Left renal cortex interstitium (tissue), 4 donors: ENCODE results near the gene GLTP. TPM values are rescaled to one million over a fixed set of nuclear protein-coding genes. Genes with fewer than 3 reads are reported as not detected.

Experiments used
- DNase-seq, 4 donors: peaks; one replicate each; pipeline ENCODE4 v3.0.0-alpha.2; 2013; ENCODE audit warnings: low read depth in 4 of 4, low spot score in 2 of 4, missing footprints in 1 of 4
- polyA plus RNA-seq, 4 donors: library from polyadenylated mRNA; unstranded; fragments of 120-200 nt; gene quantifications; one replicate each; pipeline ENCODE4 v1.2.1, GENCODE V29; 2013; ENCODE audit not compliant: insufficient read length in 4 of 4

The GLTP gene
- polyA plus RNA-seq, 4 donors: 34.2 to 41.7 (median 35.9) TPM

DNA sequence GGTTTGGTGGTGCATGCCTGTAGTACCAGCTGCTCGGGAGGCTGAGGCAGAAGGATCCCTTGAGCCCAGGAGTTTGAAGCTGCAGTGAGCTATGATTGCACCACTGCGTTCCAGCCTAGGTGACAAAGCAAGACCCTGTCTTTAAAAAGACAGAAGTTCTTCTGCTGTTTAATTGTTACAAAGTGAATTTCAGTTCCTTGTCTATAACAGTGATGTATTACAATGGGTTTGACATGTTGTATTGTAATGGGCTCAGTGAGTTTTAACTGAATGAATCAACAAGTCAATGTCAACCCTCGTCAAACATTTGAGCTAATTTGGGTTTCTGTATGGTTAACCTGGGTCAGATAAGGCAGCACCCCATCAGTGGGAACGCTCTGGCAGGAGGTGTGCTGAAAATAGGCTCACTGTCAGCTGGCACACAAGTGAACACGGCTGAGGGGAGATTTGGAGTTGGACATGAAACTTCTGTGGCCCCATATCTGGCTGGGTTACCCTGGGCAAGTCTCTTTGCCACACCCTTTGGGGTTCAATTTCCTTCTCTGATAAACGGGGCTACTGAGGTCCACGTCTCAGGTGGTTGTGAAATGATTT is 33.1 kb downstream of the GLTP start:
- no peak for DNase-seq

DNA sequence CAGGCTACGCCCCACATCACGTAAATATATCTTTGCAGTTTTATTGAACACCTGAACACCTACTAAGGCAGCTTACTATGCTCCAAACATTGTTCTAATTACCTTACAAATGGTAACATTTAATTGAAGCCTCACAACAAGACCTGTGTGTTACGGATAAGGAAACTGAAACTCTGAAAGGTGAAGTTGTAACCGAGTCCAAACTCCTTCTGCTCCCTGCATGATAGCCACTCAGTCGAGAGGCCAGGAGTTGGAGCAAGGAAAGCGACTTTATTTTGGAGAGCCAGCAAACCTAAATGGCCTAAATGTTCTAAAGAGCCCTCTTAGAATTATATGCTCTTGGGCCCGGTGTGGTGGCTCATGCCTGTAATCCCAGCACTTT is 34.5 kb downstream of the GLTP start:
- no peak for DNase-seq

- peak in 1 of 4 donors; percentile 65 for DNase-seq
Observed at GRCh38 chr12:109844983-109845823, 35.1 kb downstream of the GLTP start.

- no peak for DNase-seq
Observed at GRCh38 chr12:109844091-109844490, 36.2 kb downstream of the GLTP start.

- no peak for DNase-seq
Observed at GRCh38 chr12:109842021-109842420, 38.3 kb downstream of the GLTP start.

GRCh38 chr12:109841356-109841755 is 39.0 kb downstream of the GLTP start:
- no peak for DNase-seq

DNA sequence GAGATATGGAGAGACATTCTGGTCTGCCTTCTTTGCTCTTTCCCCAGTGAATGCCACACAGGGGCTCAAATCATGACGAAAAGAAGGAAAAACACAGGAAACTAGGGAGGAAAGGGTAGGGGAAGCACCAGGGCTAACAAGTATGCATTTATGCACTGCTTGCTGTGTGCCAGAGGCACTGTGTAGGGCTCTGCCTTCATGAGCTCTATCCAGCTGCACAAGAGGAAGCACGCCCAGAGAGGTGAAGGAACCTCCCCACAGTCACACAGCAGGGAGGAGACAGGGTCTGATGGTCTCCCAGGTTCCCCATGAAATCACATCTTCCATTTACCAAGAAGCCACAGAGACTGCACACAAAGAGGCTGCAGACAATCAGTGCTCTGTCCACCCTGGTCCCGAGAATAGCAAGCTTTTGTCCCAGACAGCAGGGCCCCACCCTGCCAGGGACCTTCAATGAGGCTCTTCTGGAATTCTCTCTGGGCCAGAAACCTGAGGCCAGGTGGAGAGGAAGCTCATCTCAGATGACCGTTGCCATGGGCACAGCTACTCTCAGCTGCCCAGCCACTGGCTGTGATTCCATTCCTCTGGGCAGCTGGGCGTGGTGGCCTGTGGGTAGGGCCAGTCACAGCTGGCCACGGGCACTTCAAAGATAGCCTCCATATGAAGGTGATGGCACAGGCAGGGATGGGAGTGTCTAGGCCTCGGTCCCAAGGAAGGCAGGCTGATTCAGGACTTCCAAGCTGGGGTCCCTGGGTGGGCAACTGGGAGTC is 39.9 kb downstream of the GLTP start:
- no peak for DNase-seq

DNA sequence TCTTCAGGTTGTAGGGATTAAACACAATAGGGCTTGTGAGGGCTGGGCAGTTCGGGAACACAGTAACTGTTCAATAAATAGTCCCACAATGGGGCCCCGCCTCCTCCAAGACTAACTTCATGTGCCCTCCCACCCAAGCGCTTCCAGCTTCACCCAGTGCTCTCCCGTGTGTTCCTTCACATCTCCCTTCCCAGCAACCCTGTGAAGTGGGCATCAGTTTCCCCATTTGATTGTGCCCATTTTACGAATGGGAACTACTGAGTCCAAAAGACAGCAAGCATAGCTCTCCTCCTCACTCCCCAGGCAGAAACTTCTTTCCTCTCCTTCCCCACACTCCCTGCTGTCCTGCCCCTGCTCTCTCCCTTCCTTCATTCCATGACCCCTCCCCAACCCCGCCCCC is 40.9 kb downstream of the GLTP start:
- no peak for DNase-seq

DNA sequence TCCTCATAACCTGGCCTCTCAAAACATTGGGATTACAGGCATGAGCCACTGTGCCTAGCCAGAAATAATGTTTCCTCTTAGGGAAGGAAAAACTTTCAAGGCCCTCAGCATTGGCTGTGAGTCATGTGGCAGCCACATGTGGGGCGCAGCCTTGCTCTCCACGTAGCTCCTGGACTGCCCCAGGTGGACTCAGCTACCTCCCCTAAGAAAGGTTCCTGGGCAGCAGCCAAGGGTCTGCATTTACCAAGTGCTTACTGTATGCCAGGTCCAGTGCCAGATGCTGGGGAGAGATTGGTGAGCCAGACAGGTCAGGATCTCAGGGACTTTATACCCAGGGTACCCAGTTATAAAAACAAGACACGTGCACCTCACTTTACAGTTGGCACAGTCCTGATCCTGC is 43.4 kb downstream of the GLTP start:
- no peak for DNase-seq

DNA sequence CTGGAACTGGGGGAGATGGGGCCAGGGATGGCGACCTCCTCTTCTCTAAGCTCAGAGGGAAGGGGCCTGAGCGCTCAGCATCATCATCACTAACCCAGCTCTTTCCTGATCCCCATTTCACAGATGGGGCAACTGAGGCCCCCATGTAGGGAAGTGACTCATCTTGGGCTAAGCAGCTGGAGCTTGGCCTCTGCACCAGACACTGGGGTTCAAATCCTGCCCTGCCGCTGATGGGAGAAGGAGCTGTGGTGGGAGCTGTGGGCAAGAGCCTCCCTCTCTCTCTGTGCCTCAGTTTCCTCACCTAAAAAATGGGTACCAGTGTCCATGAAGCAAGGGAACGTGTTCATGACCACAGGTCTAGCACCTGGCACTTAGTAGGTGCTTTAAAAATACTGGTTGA is 44.5 kb downstream of the GLTP start:
- DNase-seq: no peak

DNA sequence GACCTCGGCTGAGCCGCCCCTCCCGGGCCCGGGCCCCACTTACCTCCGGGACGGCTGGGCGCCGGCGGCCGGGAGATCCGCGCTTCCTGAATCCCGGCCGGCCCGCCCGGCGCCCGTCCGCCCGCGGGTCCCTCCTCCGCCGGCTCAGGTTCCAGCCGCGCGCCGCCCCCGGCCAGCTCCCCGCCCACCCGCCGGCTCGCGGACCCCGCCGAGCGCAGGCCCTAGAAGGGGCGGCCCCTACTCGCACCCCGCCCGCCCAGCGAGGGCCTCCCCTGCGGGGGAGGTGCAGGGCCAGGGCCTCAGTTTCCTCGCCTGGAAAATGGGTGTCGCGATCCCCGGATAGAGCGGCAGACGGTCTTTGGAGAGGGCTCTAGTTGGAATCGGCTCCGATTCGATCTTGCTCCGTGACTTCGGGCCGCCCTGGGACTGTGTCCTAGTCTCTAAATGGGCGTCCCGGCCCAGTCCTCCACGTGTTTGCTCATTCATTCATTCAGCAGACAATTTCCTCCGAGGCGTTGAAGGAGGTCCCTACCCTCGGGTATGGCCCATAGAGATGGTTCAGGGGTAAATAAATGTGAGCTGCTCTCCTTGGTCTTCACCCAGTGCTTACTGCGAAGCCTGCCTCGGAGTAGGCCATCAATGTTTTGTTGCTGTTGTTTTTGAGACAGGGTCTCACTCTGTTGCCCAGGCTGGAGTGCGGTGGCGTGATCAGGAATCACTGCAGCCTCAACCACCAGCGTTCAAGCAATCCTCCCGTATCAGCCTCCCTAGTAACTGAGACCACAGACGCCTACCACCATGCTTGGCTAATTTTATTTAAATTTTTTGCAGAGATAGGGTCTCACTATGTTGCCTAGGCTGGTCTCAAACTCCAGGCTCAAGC is 46.8 kb downstream of the GLTP start, which contains the start of gene TRPV4:
Gene TRPV4 (minus strand): TSS at position 92 of the 883 bp plus-strand sequence. CDS start 18,602 bp downstream, outside the sequence.
- DNase-seq: peak in 1 of 4 donors; percentile 34

GRCh38 chr12:109832541-109833306 is 47.6 kb downstream of the GLTP start:
- DNase-seq: no peak

DNA sequence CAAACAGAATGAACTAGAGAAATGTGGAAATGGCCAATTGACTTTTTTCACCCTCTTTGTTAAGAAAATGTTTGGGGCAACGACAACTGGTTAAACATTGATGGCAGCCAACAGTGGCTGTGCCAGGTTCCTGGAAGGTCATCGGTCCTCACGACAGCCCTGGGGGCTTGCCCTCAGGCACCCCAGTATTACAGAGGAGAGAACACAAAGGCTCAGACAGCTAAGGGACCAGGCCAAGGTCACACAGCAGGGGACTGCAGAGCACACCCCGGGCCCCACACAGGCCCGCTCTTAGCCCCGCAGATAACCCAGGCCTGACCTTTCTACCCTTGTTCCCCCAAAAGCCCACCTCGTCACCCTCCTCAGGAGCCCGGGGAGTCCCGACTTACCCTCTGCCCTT is 48.4 kb downstream of the GLTP start:
- no peak for DNase-seq

GRCh38 chr12:109831365-109831764 is 49.0 kb downstream of the GLTP start:
- no peak for DNase-seq

- no peak for DNase-seq
Observed at GRCh38 chr12:109830718-109831117, 49.6 kb downstream of the GLTP start.

DNA sequence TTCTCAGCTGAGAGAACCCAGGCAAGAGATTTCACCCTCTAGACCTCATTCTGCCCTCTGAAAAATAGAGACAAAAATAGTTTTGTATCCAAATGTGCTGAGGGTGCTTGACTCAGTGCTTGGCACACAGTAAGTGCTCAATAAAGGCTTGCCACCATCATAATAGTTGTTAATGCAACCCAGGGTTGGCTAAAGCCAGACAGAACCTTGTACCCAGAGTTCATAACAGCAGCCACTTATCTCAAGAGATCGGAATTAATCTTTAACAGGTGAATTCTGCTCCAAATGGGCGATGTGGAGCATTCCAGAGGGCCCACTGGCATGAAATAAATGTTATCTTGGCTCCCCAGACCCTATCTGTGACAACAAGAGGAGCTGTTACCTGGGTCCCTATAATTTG is 50.1 kb downstream of the GLTP start:
- no peak for DNase-seq

DNA sequence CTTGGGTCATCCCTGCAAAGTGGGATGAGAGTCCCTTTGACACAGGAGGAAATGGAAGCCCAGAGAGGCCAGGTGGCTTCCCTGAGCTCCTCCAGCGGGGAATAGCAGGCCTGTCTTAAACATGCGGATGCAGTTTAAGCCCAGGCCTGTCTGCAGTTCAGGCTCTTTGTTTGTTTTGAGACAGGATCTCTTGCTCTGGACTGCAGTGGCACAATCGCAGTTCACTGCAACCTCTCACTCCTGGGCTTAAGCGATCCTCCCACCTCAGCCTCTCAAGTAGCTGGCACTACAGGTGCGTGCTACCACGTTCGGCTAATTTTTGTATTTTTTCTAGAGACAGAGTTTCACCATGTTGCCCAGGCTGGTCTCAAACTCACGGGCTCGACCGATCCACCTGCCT is 50.7 kb downstream of the GLTP start:
- DNase-seq: no peak

DNA sequence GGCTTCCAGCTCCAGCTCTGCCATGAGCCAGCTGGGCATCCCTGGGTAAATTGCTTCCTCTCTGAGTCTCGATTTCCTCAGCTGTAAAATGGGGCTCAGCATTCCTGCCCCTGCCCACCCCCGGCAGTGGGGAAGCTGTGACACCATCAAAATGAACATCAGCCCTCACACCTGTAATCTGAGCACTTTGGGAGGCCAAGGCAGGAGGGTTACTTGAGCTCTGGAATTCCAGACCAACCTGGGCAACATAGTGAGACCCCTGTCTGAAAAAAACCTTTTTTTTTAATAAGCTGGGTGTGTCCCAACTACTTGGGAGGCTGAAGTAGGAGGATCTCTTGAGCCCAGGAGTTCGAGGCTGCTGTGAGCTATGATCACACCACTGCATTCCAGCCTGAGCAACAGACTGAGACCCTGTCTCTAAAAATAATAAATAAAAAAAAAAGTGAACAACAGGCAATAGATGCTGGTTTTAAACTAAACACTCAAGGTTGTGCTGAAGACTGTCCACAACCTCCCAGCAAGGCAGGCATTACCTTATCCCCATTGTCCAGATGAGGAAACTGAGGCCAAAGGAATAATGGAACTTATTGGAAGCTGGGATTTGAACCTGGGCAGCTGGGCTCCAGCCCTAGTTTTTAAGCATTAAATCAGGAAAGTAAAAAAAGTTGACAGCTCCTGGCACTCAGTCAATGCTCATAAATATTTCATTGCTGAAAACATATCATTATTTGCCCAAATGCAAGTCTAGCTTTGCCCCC is 51.4 kb downstream of the GLTP start:
- no peak for DNase-seq
